Measurements from ENCODE around the gene CACNA1C.

- TF ChIP-seq, protein P1, sequence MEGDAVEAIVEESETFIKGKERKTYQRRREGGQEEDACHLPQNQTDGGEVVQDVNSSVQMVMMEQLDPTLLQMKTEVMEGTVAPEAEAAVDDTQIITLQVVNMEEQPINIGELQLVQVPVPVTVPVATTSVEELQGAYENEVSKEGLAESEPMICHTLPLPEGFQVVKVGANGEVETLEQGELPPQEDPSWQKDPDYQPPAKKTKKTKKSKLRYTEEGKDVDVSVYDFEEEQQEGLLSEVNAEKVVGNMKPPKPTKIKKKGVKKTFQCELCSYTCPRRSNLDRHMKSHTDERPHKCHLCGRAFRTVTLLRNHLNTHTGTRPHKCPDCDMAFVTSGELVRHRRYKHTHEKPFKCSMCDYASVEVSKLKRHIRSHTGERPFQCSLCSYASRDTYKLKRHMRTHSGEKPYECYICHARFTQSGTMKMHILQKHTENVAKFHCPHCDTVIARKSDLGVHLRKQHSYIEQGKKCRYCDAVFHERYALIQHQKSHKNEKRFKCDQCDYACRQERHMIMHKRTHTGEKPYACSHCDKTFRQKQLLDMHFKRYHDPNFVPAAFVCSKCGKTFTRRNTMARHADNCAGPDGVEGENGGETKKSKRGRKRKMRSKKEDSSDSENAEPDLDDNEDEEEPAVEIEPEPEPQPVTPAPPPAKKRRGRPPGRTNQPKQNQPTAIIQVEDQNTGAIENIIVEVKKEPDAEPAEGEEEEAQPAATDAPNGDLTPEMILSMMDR (conservative IDR thresholded peaks at IDR 0.05 in 1 of 2, IDR thresholded peaks at IDR 0.05 in 1 of 2; ENCODE audit: extremely low read depth in 1 of 2, insufficient read depth in 1 of 2, low read depth in 1 of 2, low read length in 2 of 2): no peak
- TF ChIP-seq EZH2 (IDR thresholded peaks at IDR 0.05; ENCODE audit: borderline replicate concordance, low read length): no peak
Observed at GRCh38 chr12:2580821-2581220, 528.0 kb downstream of the CACNA1C start.
